ENCODE results near the gene CCDC12. TPM values are rescaled to one million over a fixed set of nuclear protein-coding genes. Genes with fewer than 3 reads are reported as not detected.

Gene CCDC12
- total RNA-seq = 10 to 100 TPM in 3 of 4 donors, 1 to 10 TPM in 1; 4.1 to 92.0 (median 41.2) TPM

GRCh38 chr3:46976326-46977190, at the start of gene CCDC12:
CCDC12 (minus strand) TSS chr3:46976745; CDS start chr3:46976732, 13 bp downstream.
- H3K27me3 ChIP-seq = no peaks in the 10 kb centered on the region
- intact Hi-C loops (cut with DNase I; ENCODE audit: low total_unique reads) = no loop called here
- TF ChIP-seq CTCF (IDR thresholded peaks at IDR 0.05) (peak in 2 of 4 experiments; percentile 19 to 27), POLR2A (IDR thresholded peaks at IDR 0.05) (peak; percentile 29 to 83)
- peak within 1 kb of the TSS; percentile 61 to 80 for H3K4me3 ChIP-seq
- H3K4me1 ChIP-seq = peaks cover 0 to 19% of the 10 kb centered on the region in 2 donors
- DNase-seq = peak; percentile 93 to 97
- no peaks in the 10 kb centered on the region for H3K36me3 ChIP-seq
- H3K27ac ChIP-seq = peak within 1 kb of the TSS; percentile 89 to 97
- no peaks in the 10 kb centered on the region for H3K9me3 ChIP-seq

GRCh38 chr3:47024932-47025331, 48.4 kb upstream of the CCDC12 start:
- no peaks in the 10 kb centered on the region for H3K4me1 ChIP-seq
- intact Hi-C loops (cut with DNase I; ENCODE audit: low total_unique reads) = no loop called here
- H3K4me3 ChIP-seq = no peak overlapping the region
- DNase-seq = no peak
- no peaks in the 10 kb centered on the region for H3K36me3 ChIP-seq
- H3K27me3 ChIP-seq = no peaks in the 10 kb centered on the region
- no peaks in the 10 kb centered on the region for H3K9me3 ChIP-seq
- no peak overlapping the region for H3K27ac ChIP-seq
- TF ChIP-seq CTCF (IDR thresholded peaks at IDR 0.05) (no peak), POLR2A (IDR thresholded peaks at IDR 0.05) (no peak)

- DNase-seq = no peak
- no peaks in the 10 kb centered on the region for H3K9me3 ChIP-seq
- TF ChIP-seq CTCF (IDR thresholded peaks at IDR 0.05) (no peak), POLR2A (IDR thresholded peaks at IDR 0.05) (no peak)
- H3K27me3 ChIP-seq = no peaks in the 10 kb centered on the region
- H3K36me3 ChIP-seq = no peaks in the 10 kb centered on the region
- H3K4me3 ChIP-seq = no peak overlapping the region
- intact Hi-C loops (cut with DNase I; ENCODE audit: low total_unique reads) = no loop called here
- H3K4me1 ChIP-seq = no peaks in the 10 kb centered on the region
- no peak overlapping the region for H3K27ac ChIP-seq
Observed at GRCh38 chr3:47022641-47023071, 46.1 kb upstream of the CCDC12 start.

GRCh38 chr3:47020311-47020710, 43.8 kb upstream of the CCDC12 start:
- Histone ChIP-seq H3K4me1 (no peaks in the 10 kb centered on the region), H3K27me3 (no peaks in the 10 kb centered on the region), H3K9me3 (no peaks in the 10 kb centered on the region), H3K27ac (no peak overlapping the region), H3K4me3 (no peak overlapping the region), H3K36me3 (no peaks in the 10 kb centered on the region)
- intact Hi-C loops (cut with DNase I; ENCODE audit: low total_unique reads) = no loop called here
- TF ChIP-seq CTCF (IDR thresholded peaks at IDR 0.05) (no peak), POLR2A (IDR thresholded peaks at IDR 0.05) (no peak)
- DNase-seq = no peak

- Histone ChIP-seq H3K36me3 (no peaks in the 10 kb centered on the region), H3K27ac (no peak overlapping the region), H3K9me3 (no peaks in the 10 kb centered on the region), H3K4me3 (no peak overlapping the region), H3K27me3 (no peaks in the 10 kb centered on the region), H3K4me1 (no peaks in the 10 kb centered on the region)
- intact Hi-C loops (cut with DNase I; ENCODE audit: low total_unique reads) = no loop called here
- no peak for TF ChIP-seq POLR2A (IDR thresholded peaks at IDR 0.05)
- no peak for TF ChIP-seq CTCF (IDR thresholded peaks at IDR 0.05)
- no peak for DNase-seq
Observed at GRCh38 chr3:47019201-47019600, 42.7 kb upstream of the CCDC12 start.

Measured in uterus (tissue), 4 donors.